ENCODE results near the gene OSBP.
A peak's percentile ranks its signal among the peaks of the same experiment; 100 is the strongest.
"Not testable (repeated sequence)": the region's sequence is repeated elsewhere in the genome, so short reads cannot be mapped to it uniquely, and the experiment has no call there.

OSBP gene, protein sequence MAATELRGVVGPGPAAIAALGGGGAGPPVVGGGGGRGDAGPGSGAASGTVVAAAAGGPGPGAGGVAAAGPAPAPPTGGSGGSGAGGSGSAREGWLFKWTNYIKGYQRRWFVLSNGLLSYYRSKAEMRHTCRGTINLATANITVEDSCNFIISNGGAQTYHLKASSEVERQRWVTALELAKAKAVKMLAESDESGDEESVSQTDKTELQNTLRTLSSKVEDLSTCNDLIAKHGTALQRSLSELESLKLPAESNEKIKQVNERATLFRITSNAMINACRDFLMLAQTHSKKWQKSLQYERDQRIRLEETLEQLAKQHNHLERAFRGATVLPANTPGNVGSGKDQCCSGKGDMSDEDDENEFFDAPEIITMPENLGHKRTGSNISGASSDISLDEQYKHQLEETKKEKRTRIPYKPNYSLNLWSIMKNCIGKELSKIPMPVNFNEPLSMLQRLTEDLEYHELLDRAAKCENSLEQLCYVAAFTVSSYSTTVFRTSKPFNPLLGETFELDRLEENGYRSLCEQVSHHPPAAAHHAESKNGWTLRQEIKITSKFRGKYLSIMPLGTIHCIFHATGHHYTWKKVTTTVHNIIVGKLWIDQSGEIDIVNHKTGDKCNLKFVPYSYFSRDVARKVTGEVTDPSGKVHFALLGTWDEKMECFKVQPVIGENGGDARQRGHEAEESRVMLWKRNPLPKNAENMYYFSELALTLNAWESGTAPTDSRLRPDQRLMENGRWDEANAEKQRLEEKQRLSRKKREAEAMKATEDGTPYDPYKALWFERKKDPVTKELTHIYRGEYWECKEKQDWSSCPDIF

DNA sequence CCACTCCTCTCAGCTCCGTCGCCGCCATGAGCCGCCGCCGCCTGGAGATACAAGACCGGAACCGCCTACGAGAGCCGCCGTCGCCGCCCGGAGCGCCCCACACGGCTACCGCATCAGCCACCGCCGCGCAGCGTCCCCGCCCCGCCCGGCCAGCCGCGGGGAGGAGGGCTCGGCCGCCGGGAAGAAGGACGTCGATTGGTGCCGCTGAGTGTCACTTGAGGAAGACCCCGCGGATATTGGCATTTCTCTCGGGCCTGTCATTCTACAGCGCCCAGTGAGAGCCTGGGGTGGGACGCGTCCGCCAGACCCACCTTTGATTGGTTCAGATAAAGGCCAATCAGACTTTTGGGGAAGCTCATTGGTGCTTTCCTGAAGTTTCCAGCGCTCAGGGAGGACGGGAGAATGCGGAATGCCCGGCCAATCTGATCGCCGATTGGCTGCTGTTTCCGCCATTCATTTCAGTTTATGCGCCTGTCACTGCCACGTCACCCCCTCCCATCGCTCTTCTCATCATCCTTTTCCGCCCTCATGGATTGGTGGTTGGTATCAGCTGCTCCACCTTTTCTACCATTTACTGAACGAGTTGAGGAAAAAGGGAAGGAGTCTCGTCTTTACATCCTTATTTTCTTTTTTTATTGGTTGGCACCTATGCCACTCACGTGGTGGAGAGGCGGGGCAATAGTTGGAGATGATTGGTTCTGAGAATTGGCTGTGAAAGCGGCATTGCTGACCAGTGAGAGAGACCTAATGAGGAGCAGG, at the start of gene OSBP:
OSBP (minus strand) TSS at position 138 of the 759 bp plus-strand sequence; CDS start at position 28, 110 bp downstream.
- peak; percentile 100 for DNase-seq (ENCODE audit: low spot score)

DNA sequence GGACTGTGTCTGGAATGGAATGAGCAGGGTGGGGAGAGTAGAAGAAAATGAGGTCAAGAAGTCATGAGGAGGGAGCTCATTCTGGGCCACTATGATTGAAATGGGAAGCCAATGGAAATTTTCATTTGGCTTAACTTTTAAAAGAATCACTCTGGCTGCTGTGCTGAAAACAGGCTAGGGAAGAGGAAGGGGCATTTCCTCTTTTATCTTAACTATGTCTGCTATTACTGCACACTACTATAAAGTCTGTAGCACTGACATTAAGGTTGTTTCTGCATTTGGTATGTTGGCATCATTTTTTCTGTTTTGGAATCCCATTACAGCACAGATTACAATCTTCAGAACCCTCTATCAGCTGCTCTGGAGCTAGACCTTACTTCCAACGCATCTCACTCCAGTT, 45.0 kb upstream of the OSBP start:
- no peak for DNase-seq (ENCODE audit: low spot score)

DNA sequence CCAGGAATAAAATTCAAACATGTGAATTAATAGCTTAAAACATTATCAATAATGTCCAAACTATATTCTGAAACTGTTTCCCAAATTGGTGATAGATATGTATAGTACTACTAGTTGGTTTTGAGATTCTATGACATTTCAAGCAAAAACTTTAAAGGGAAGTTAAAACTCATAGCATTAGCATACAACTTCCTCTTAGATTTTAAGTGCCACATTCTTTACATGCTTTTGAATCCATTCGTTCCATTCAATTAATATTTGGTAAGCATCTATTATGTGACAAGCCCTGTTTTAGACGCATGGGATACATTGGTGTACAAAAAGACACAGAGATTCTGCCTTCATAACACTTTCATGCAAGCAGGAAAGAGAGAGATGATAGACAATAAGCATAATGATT, 44.4 kb upstream of the OSBP start:
- DNase-seq (ENCODE audit: low spot score), result no peak

DNA sequence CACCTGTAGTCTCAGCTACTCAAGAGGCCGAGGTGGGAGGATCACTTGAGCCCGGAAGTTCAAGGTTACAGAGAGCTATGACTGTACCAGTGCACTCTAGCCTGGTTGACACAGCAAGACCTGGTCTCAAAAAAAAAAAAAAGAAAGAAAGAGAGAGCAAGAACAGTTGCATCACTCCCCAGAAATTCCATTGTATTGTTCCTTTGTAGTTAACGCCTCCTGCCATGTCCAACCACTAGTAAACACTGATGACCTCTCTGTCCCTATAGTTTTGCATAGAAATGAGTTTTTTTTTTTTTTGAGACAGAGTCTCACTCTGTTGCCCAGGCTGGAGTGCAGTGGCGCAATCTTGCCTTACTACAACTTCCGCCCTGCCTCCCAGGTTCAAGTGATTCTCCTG, 42.5 kb upstream of the OSBP start:
- DNase-seq (ENCODE audit: low spot score), result no peak

DNA sequence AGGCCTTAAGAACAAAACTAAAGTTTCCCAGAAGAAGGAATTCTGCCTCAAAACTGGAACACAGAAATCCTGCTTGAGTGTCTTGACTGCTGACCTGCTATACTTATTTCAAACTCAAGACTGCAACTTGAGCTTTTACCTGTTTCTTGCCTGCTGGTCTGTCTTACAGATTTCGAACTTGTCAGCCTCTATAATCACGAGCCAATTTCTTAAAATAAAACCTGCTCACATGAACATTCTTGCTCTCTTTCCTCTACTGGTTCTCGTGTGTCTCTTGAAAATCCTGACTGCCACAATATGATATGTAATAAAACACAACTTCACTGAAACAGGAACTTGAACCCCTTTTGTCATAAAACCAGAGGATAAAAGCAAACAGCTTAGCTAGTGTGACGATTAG, 39.3 kb upstream of the OSBP start:
- no peak for DNase-seq (ENCODE audit: low spot score)

DNA sequence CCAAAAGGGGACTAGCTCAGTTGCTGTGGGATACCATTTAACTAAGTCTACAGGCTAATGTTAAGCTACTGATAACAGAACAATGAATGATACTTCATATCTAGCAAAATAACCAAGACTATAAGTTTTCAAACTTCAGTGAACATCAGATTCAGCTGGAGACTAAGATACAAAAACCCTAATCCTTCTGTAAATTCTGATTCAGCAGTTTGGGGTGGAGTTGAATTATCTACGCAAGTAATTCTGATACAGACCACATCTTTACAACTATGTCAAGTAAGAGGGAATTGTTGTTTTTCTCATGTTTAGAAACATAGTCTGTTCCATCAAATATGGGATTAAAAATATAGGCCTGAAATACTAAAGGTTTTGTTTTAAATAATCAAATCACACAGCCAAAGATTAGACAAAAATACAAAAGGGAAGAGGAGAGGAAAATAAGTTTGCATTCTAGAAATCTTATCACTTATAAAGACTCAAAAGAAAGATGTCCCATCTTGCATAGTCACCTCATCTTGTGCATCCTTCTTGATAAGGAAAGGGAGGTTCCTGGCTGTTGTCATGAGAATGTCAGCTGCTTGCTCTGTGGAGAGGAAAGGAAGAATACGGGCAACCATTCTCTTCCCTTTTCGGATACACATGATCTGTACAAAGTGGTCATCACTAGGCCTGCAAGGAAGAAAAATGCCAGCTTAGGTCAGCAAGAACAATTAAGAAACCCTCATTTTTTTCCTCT, 31.8 kb upstream of the OSBP start:
- DNase-seq (ENCODE audit: low spot score), result no peak

DNA sequence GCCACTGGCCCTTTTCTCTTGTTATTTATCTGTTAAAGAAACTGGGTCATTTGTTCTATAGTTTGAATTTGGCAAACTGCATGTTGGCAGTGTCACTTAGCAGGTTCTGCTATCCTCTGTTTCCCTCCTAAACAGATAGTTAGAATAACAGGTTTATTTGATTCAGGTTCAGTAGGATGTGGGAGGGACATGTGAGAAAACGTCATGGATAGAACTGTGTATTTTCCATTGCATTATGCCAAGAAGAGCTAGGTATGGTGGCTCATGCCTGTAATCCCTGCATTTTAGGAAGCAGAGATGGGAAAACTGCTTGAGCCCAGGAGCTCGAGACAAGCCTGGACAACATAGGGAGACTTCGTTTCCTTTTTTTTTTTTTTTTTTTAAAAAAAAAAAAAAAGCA, 29.0 kb upstream of the OSBP start:
- no peak for DNase-seq (ENCODE audit: low spot score)

DNA sequence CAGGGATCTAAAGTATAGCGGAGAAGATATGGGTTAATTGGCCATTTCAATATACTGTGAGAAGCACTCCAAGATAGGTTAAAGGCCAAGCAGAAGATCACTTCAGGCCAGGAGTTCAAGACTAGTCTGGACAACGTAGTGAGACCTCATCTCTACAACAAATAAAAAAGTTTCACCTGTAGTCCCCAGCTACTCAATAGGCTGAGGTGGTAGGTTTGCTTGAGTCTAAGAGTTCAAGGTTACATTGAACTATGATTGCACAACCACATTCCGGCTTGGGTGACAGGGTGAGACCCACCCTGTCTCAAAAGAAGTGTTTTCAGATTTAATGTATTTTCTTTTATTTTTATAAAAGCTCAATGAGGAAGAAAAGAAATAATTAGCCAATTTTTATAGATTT, 27.8 kb upstream of the OSBP start:
- no peak for DNase-seq (ENCODE audit: low spot score)

DNA sequence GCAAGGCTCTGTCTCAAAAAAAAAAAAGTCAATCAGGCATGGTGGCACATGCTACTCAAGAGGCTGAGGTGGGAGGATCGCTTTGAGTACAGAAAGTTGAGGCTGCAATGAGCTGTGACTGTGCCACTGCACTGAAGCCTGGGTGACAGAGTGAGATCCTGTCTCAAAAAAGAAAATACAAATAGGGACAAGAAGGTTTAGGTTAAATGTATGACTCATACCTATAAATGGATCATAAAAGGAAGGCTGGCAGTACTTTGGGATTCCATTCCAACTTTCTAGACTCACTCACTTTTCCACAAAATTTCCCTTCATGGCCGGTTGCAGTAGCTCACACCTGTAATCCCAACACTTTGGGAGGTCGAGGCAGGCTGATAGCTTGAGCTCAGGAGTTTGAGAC, 25.6 kb upstream of the OSBP start:
- DNase-seq (ENCODE audit: low spot score), result no peak

DNA sequence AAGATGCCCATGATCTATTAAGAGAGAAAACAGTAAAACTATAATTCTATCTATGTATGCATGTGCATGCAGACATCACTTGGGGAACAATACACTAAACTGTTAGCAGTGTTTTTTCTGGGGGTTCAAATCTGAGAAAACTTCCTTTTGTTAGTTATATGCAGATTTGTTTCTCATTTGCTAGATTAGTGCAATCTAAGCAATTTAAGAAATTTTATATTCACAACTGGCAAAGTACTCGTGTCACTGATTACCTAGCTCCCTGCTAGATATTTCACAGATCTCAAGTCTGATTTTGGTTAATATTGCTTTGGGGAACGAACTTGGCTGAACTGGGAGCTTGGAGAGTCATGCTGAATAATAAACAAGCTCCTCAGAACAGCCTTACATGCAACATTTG, 14.9 kb upstream of the OSBP start:
- DNase-seq (ENCODE audit: low spot score), result no peak

DNA sequence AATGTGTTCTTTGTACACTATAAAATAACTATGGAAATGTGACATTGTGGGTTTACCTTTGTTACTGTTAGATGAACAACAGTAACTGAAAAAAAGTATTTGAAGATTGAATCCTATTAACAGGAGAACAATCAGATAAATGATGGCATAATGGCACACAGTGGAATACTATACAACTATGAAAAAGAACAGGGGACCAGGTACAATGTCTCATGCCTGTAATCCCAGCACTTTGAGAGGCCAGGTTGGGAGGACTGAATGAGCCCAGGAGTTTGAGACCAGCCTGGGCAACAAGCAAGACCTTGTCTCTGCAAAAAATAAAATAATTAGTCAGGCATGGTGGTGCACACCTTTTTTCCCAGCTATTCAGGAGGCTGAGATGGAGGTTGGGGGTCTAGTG, 14.4 kb upstream of the OSBP start:
- DNase-seq (ENCODE audit: low spot score), result no peak

DNA sequence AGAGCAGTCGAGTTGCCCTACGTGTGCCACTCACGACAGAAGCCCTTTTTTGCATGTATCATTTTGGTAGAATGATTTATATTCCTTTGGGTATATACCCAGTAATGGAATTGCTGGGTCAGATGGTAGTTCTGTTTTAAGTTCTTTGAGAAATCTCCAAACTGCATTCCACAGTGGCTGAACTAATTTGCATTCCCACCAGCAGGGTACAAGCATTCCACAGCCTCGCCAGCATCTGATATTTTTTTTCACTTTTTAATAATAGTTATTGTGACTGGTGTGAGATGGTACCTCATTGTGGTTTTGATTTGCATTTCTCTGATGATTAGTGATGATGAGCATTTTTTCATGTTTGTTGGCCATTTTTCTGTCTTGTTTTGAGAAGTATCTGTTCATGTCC, 11.4 kb upstream of the OSBP start:
- DNase-seq (ENCODE audit: low spot score), result not testable (repeated sequence)

DNA sequence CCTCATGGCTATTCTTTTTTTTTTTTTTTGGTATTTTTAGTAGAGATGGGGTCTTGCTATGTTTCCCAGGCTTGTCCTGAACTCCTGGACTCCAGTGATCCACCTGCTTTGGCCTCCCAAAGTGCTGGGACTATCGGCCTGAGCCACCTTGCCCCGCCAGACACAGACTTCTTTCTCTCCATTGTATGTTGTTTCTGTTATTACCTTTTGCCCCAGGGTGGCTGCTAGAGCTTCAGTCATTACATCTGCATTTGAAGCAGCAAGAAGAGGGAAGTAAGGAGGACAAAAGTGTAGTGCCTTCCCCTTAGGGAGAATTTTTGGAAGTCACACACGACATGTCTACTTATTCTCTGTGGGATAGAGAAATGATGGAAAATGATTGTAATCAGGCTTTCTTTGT, 10.1 kb upstream of the OSBP start:
- DNase-seq (ENCODE audit: low spot score), result no peak

DNA sequence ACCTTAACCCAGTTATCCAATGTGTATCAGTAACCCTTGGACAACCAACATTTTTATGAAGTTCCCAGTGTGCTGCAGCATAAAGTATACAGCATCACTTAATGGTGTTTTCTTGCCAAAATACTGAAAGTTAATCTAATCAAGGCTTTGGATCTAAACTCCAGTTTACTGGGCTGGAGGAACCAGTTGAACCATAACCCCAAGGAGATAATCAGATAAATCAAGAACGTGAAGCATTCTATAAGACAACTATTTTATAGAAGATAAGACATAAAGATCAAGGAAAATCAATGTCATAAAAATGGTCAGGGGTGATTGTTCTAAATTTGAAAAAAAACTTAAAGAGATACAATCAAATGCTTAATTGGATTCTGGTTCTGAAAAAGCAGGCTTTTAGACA, 2.3 kb upstream of the OSBP start:
- no peak for DNase-seq (ENCODE audit: low spot score)

DNA sequence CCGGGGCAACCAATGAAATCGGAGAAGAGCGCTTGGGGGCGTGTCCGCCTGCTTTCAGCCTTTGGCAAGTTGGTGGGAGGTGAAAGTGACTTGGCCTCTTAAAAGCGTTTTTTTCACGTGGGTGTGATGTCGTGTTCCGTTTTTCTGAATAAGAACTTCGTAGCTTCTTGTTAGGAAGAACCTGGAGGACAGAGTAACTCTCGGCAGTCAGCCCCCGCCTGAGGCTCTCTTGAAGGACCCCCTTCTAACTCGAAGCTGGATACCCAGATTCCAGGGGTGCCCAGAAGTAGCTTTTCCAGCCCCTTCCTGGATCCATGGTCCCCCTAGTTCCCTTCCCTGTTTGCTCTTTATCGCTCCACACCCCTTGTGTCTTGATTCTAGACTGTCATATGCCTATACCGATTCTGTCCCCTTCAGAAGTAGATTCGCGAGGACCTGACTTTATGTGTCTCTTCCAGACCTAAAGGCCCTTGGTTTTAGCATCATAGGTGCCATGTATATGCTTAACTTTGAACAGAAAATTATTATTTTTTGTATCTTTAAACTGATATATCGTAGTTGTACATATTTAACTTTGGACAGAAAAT, 915 bp upstream of the OSBP start:
- DNase-seq (ENCODE audit: low spot score), result no peak

DNA sequence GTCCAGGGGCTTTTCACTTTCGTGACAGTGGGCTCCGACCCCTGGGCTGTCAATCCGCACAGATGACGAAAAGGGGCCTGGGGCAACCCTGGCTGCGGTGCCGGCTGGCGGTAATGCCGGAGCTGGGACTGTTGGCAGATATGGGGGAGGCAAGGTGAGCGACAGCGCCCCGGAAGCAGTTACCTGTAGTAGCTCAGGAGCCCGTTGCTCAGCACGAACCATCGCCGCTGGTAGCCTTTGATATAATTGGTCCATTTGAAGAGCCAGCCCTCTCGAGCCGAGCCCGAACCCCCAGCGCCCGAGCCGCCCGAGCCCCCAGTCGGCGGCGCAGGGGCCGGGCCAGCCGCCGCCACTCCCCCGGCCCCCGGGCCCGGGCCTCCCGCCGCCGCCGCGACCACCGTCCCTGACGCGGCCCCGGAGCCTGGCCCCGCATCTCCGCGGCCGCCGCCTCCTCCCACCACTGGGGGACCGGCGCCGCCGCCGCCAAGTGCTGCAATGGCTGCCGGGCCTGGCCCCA, 396 bp downstream of the OSBP start:
- peak; percentile 43 for DNase-seq (ENCODE audit: low spot score)

DNA sequence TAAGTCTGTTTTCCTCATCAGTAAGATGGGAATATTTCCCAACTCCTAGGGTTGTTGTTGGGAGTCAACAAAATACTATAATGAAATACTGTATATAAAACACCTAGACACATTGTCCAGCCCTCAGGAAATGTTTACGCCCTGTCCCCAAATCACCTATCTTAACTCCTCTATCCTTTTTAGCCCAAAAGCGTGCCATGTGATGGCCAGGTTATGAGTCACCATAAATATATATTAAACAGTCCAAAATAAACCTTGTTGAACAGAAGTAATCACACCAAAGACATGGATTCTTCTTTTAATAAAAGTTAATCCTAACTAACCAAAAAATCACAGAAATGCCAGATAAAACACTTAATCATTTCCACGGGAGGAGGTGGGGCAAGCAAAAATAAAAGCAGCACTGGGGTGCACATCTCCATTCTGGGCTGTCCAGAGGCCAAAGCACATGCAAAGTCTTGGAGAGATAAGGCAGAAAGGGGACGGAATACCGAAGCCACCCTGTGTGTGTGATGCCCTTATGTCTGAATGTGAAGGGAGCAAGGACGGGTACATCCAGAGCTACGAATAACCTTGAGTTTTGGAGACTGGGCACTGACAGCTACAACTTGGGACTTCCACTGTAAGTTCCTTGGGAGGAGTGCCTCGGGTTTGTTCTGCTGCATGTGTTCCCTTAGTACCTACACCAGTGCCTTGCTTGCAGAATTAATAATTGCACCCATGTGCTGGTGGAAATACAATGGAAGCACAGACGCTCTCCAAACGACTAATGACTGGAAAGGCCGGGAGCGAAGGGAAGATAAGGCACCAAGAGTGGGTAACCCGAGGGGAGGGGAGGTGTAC, 1.1 kb downstream of the OSBP start:
- peak; percentile 29 for DNase-seq (ENCODE audit: low spot score)

DNA sequence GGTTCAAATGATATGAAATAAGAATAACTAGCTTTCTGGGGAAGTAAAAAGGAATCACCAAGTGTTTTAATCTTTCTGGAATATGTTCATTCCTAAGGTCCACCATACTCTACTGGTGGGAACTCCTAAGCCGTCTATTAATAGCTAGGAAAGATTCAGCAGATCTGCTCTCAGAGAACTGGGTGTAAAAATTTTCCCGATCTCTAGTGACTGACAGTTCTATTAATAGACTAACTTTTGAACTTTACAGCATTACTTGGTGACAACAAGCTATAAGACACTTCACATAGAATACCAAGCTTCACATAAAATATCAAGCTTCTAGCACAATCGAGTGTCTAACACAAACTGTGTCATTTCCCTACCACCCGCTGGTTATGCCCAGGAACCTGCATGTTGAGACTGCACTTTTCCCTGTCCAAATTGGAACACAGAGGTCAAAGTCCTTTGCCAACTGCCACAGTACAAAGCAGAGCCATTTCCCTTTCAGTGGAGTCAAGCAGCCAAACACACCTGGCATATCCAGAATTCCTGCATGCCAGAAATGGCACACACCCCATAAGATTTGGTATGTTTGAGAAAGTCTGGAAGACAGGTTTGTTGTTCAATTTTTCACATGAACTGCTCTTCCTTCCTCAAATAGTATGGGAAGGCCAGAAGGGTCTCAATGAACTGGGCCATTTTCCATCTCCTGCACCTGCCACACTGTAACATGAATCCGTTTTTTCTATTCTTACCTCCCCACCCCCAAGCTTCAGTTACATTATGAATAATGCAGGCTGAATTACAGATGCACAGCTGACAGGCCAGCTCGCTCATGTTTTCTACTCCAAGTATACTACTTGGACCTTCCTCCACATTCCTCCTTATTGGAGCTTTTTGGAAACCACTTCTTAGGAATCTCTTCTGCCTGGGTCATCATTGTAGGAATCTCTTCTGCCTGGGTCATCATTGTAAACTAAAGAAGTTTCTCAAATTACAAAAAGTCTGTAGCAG, 3.7 kb downstream of the OSBP start:
- DNase-seq (ENCODE audit: low spot score), result no peak

DNA sequence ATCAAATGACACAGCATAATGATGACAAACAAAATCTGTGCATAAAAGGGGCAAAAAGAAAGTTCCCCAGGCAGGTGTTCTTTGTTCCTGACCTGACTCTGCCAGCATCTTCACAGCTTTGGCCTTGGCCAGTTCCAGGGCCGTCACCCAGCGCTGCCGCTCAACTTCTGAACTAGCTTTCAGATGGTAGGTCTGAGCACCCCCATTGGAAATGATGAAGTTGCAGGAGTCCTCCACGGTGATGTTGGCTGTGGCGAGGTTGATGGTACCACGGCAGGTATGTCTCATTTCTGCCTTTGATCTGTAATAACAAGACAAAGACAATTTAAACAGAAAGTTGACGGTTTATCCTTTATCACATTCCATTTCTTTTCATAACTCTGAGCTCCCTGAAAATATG, 5.3 kb downstream of the OSBP start:
- DNase-seq (ENCODE audit: low spot score), result no peak
